Gastrocnemius medialis (tissue), 4 donors: ENCODE results near the gene CD28.
"Not testable (repeated sequence)": the region's sequence is repeated elsewhere in the genome, so short reads cannot be mapped to it uniquely, and the experiment has no call there.

Experiments
- POLR2A ChIP-seq, 2 donors: fragments of 450-650 bp; IDR thresholded peaks; one replicate each; pipeline ENCODE4 v1.6.1; 2017; ENCODE audit warnings: antibody characterized with exemption in 2 of 2, mild to moderate bottlenecking in 2 of 2, moderate library complexity in 2 of 2
- TF ChIP-seq, protein P1 (sequence below), 5 experiments: fragments of 450-650 bp in 3 of 5; fragments of 200-600 bp in 2 of 5; sonication (generic) in 2 of 5; IDR thresholded peaks in 4 of 5; conservative IDR thresholded peaks in 1 of 5; 1 replicate in 4 of 5; 2 replicates in 1 of 5; pipeline ENCODE4 v1.5.1; 2016 to 2019; ENCODE audit warnings: antibody characterized with exemption in 5 of 5, mild to moderate bottlenecking in 3 of 5, moderate library complexity in 3 of 5

DNA sequence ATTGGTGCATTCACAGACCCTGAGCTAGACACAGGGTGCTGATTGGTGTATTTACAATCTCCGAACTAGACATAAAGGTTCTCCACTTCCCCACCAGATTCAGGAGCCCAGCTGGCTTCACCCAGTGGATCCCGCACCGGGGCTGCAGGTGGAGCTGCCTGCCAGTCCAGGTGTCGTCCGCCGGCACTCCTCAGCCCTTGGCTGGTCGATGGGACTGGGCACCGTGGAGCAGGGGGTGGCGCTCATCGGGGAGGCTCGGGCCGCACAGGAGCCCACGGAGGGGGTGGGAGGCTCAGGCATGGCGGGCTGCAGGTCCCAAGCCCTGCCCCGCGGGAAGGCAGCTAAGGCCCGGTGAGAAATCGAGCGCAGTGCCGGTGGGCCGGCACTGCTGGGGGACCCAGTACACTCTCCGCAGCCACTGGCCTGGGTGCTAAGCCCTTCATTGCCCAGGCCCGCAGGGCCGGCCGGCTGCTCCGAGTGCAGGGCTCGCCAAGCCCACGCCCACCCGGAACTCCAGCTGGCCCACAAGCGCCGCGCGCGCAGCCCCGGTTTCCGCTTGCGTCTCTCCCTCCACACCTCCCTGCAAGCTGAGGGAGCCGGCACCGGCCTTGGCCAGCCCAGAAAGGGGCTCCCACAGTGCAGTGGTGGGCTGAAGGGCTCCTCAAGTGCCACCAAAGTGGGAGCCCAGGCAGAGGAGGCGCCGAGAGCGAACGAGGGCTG lies 79.1 kb downstream of the CD28 start:
- TF ChIP-seq POLR2A (IDR thresholded peaks at IDR 0.05), result not testable (repeated sequence)
- TF ChIP-seq, protein P1, sequence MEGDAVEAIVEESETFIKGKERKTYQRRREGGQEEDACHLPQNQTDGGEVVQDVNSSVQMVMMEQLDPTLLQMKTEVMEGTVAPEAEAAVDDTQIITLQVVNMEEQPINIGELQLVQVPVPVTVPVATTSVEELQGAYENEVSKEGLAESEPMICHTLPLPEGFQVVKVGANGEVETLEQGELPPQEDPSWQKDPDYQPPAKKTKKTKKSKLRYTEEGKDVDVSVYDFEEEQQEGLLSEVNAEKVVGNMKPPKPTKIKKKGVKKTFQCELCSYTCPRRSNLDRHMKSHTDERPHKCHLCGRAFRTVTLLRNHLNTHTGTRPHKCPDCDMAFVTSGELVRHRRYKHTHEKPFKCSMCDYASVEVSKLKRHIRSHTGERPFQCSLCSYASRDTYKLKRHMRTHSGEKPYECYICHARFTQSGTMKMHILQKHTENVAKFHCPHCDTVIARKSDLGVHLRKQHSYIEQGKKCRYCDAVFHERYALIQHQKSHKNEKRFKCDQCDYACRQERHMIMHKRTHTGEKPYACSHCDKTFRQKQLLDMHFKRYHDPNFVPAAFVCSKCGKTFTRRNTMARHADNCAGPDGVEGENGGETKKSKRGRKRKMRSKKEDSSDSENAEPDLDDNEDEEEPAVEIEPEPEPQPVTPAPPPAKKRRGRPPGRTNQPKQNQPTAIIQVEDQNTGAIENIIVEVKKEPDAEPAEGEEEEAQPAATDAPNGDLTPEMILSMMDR (IDR thresholded peaks at IDR 0.05 in 4 of 5, conservative IDR thresholded peaks at IDR 0.05 in 1 of 5), result not testable (repeated sequence)
